GM19240 (cell line): ENCODE results near the gene HMGB3.
"Not testable (repeated sequence)": the region's sequence is repeated elsewhere in the genome, so short reads cannot be mapped to it uniquely, and the experiment has no call there.

Source experiments
- DNase-seq: peaks from one replicate; pipeline ENCODE4 v3.0.0; 2011; ENCODE audit warnings: low spot score; ENCODE audit not compliant: insufficient read length

The HMGB3 gene

DNA sequence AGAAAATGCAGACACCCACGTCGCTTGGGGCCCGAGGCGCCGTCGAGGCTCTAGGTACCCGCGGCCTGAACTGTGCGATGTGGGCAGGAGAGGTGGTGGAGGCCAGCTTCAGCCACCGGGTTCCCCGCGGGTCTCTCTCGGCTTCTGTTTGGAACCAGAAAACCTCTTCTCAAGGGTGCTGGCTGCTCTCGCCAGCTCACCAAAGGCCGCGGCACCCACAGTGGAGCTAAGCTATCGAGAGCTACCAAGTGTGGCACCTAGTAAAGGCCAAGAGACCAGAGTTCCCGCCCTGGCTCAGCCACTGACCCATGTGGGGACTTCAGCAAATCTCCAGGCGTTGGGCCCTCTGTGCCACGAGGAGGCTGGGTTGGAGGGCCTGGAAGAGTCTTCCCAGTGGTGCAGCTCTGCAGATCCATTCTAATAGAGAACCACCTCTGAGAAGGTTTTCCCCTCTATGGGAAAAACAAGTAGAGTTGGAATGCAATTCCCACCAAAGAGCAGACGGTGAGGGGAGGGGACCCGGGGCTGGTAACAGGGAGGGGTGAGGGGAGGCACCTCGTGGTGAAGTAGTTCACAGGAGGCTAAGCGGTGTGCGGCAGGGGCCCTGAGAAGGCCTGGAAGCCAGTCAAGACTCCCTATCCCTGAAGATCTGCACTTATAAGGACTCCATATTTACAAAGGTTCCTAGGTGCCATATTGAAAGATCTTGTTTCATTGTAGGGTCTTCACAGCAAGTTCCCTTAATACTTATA, 5.5 kb upstream of the HMGB3 start:
- DNase-seq: no peak

DNA sequence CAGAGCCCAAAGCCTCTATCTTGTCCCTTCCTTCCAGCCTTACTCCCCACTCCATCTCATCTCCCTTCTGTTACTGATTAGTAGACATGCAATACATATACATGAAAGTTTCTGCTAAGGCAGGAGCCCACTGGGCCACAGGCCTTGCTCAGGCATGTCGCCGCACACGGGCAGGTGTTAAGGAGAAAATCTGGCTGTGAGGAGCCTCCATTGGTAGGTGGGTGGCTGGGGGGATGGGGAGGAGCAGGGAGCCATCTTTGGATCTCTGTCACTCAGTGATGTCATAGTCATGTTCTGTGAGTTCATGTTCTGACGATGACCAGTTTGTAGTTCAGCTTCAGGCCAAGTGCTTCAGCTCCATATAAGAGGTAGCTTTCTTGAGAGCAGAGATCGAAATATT, 2.9 kb upstream of the HMGB3 start:
- DNase-seq: no peak

DNA sequence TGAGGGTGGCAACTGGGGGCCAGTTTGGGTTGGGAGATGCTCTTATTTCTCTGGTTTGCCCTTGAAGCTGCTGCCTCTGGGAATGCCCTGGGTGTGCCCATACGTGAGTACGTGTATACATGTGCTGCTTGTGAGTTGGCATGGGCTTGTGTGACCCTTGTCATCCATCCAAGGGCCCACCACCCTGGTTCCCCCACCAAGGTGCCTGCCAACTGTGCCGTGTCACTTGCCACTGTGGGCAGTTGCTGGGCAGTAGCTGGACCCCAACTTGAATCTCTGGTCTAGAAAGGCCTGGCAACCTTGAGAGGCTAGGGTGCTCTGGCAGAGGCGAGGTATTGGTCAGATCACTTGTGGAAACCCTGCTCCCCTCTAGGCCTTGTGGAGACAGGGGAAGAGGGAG, 2.4 kb upstream of the HMGB3 start:
- DNase-seq: no peak

DNA sequence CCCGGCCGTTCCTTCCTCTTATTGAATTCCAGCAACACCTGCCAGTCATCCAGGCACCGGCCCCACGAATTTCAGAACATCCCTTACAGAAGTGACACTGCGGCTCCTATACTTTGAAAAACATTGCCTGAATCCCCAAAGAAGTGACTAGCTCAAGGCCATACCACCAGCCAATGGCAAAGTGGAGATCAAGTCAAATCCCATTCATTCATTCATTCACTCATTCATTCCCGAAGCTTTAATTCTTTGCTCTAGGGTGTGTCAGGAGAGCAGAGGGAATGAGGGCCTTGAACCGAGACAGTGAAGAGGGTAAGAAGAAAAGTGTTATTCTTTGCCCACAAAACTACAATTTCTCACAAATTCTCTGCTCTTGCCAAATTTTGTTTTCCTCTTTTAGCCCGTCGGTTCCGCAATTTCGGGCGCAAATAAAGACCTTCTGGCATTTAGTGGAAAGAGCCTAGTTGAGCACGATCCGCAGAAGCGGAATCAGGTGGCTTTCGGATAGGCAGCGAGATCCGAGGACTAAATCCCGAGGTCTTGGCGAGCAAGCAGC, 824 bp upstream of the HMGB3 start:
- DNase-seq: no peak

DNA sequence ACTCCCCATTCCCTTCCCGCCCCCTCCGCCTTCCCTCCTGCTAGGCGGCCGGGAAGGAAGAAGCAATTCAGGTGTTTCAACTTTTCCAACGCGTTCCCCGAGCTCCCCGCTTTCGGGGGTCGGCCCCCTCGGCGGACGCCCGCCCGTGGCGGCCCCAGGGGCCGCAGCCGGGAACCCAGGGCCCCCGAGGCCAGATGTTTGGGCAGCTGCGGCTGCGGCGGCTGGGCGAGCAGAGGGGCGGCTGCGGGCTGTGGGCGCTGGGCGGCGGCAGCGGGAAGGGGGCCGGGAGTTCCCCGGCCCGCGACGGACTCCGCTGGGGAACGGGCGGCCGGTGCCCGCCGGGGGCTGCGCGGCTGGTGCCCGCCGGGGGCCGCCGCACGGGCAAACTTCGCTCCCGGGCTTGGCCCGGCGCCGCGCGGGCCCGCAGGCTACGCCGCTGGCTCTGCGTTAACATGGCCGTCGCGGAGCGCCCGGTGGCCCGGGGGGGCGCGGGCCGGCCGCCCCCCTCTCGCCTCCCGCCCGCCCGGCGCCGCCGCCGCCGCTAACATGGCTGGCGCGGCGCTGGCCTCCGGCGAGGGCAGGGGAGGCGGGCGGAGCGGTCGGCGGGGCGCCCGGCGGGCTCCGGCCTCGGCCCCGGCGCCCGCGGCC, 510 bp downstream of the HMGB3 start:
- DNase-seq: no peak

DNA sequence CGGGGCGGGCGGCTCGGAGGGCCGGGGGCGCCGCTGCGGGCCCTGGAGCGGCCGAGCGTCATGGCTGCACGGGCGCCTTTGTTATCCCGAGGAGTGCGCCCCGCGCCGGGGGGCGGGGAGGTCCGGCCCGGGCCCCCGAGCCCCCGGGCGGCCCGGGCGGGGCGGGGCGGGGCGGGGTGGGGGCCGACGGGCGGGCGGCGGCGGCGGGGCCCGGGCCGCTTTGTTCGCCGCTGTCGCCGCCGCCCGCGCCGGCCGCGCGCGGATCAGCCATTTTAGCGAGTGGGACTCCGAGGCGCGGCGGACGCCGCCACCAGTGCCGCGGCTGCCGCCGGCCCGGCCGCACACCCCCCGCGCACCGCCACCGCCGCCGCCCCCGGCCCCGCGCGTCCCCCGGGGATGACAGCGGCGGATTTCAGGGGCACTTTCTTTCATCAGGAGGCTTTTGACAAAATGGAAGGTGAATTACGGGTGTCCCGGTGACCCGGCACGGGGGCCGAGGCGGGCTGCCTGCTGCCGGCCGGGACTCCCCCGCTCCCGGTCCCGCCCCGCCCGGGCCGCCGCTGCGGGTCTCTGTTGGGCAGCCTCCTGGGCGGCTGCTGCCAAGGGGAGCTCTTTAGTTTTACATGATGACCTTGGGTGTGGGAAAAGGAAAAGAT, 1.2 kb downstream of the HMGB3 start:
- no peak for DNase-seq

DNA sequence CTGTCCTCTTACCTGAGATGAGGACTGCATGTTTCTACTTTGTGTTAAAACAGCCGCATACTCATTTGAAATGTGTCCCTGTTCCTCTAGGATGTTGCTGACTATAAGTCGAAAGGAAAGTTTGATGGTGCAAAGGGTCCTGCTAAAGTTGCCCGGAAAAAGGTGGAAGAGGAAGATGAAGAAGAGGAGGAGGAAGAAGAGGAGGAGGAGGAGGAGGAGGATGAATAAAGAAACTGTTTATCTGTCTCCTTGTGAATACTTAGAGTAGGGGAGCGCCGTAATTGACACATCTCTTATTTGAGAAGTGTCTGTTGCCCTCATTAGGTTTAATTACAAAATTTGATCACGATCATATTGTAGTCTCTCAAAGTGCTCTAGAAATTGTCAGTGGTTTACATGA, 4.6 kb downstream of the HMGB3 start:
- DNase-seq: not testable (repeated sequence)

DNA sequence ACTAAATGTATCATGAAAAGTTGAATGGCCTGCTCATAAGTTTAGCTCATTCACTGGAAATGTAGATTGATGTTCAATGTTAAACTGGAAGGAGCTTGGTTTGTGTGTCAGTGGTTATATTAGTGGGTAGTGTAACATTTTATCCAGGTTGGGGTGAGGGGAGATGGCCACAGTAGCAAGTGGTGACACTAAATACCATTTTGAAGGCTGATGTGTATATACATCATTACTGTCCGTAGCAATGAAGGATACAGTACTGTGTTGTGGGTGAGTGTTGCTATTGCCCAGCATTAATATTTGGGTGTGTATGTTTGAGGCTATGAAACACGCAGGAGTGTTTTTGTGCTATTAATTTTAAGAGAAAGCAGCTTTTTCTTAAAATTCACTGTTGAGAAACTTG, 6.3 kb downstream of the HMGB3 start:
- no peak for DNase-seq

DNA sequence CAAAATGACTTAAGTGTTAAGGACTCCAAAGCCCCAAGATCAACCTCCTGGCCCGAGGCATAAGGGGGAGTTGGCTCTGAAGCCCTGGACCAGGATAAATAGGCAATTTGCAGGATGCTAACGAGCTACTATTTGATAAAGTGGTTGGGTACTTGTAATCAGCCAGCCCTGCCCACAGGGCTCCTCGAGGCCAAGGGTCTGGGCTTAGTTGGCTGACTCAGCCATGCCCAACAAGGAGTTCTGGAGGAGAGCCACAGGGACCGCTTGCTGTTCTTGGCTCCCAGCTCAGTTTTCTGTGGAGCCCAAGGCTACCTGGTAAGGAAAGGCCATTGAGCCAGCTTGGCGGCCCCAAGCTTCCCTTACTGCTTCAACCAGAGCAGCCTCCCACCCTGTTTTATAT, 7.8 kb downstream of the HMGB3 start:
- no peak for DNase-seq

DNA sequence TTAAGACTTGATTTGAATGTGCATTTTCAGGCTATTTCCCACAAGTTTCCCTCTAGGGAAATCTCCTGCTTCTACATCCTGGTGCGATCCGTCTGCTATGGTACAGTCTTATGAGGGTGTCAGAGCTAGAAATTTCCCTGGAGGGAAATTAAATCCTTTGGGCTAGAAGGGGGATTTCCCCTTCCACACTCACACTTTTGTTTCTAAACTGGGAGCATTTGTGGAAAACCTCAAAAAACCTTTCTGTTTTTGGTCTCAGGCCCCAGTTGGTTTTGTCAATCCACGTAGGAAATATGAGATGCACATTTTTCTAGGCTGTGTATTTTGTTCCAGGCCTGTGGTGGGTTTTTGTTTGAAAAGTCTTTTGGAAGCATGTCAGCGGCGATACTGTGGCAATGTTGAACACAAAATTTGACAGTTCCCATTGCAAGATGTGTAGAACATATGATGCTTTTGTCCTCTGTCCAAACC, 17.8 kb downstream of the HMGB3 start:
- DNase-seq: no peak

DNA sequence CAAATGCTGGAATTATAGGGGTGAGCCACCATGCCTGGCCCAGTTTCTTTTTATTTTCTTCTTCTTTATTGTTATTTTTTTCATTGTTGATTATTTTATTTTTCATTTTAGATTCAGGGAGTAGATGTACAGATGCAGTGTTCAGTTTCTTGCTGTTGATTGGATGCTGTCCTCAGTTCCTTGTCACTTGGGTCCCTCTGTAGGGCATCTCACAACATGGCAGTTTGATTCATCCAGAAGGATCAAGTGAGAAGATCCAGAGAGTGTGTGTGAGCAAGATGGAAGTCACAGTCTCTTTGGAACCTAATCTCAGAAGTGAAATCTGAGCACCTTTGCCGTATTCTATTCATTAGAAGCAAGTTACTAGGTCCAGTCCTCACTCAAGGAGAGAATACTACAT, 20.9 kb downstream of the HMGB3 start:
- DNase-seq: no peak

DNA sequence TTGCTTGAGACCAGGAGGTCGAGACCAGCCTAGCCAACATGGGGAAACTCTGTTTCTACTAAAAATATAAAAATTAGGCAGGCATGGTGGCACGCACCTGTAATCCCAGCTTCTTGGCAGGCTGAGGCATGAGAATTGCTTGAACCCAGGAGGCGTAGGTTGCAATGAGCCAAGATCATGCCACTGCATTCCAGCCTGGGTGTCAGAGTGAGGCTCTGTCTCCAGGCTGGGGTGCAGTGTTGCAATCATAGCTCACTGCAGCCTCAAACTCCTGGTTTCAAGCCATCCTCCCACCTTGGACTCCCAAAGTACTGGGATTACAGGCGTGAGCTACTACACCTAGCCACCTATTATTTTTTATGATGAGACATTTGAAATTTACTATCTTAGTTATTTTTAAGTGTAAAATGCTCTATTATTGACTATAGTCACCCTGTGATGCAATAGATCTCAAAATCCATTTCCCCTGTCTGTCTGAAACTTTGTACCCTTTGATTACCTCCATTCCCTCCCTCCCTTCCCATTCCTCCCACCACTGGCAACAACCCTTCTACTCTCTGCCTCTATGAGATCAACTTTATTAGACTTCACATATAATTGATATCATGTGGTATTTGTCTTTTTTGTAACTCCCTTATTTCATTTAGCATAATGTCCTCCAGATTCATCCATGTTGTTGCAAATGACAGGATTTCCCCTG, 23.4 kb downstream of the HMGB3 start:
- no peak for DNase-seq

DNA sequence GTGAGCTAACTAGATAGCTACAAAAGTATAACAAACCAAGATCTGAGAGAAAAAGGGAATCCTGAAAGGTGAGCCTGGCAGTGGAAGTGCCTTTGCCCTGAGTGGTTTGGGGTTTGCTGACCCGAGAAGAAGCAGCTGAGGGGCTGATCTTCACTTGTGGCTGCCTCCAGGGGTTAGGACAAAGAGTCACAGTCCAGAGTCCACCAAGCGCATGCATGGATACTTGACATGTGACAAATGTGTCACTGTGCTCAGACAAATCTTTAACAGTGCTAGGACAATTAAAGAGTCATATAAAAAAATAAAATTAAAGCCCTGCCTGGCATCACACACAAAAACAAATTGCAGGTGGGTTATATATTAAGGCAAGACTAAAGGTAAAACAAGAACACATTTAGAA, 26.4 kb downstream of the HMGB3 start:
- DNase-seq: no peak

DNA sequence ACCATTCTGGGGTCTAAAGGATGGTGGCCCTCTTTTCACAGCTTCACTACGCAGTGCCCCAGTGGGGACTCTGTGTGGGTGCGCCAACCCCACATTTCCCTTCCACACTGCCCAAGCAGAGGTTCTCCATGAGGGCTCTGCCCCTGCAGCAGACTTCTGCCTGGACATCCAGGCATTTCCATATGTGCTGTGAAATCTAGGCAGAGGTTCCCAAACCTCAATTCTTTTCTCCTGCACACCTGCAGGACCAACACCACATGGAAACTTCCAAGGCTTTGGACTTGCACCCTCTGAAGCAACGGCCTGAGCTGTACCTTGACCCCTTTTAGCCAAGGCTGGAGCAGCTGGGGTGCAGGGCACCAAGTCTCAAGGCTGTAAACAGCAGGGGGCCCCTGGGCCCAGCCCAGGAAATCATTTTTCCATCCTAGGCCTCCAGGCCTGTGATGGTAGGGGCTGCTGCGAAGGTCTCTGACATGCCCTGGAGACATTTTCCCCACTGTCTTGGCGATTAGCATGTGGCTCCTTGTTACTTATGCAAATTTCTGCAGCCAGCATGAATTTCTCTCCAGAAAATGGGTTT, 30.1 kb downstream of the HMGB3 start:
- DNase-seq: no peak

DNA sequence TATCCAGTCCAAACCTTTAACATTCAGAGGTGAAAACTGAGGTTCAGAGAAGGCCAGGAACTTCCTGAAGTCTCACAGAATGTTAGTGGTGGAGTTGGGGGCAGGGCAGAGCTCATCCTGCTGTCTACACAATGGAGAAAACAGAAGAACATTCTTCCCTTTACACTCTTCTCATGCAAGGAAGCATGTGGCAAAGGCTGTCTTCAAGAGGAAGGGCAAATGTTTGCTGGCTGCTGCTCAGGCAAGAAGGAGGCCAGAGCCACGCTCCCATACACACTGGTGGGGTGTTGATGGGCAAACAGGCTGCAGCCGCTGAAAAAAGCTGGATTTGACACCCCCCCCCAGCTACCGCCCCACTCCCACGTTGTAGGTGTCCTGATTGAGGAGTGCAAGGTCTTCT, 32.5 kb downstream of the HMGB3 start:
- no peak for DNase-seq

DNA sequence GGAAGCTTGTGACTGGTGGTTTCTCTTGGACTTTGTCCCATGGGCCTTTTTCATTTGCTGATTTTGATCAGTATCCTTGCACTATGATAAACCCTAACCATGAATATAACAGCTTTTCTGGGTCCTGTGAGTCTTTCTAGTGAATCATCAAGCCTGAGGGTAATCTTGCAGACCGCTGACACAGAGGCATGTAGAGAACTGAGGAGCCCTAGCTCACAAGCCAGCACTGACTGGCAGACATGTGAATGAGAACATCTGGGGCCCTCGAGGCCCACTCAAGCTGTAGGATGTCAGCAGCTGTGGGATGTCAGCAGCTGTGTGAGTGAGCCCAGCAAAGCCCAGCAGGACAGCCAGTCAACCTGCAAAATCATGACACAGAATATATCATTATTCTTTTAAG, 36.7 kb downstream of the HMGB3 start:
- no peak for DNase-seq

DNA sequence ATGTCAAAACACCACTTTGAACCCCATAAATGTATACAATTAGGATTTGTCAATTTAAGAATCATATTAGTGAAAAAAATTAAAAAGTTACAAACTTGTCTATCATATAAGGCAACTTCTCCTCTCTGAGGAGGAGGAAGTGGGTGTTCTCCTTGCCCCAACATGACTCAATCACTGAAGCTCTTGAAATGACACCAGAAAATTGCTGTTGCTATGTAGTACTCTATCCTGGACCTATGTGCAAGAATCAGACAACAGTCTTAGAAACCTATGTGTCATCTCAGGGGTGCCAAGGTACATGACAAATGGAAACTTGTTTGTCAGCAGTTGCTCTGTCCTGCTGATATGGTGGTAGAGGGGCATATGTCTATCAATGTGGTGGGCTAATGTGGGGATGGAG, 47.7 kb downstream of the HMGB3 start:
- DNase-seq: no peak

DNA sequence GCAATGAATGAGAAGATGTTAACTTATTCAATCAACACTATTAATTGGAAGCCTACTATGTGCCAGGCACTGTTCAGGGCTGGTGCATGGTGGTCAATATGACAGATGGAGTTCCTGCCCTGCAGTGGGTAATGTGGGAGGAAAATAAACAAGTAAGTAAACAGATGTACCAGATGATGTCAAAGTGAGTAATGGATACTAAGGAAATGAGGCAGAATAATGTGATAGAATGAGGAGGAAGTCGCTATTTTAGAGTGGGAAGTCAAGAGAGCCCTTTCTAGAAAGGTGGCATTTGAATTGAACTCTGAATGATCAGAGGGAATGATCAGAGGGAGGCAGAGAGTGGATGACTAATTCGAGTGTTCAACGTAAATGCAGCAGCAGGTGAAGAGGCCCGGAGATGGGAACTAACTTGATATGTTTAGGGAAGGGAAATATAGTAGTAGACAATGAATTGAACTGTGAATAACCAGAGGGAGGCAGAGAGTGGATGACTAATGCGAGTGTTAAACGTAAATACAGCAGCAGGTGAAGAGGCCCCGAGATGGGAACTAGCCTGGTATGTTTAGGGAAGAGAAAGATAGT, 48.3 kb downstream of the HMGB3 start:
- DNase-seq: no peak

DNA sequence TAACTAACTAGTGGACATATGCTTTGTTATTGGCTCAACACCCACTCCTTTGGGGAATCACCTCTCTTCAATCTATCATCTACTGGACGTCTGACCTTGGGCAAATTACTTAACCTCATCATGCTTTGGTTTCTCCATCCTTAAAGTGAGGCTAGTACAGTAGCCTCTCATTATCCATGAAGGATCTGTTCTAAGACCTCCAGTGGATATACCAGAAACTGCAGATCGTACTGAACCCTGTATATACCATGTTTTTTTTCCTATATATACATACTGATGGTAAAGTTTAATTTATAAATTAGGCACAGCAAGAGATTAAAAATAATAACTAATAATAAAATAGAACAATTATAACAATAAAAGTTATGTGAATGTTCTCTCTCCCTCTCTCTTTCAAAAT, 56.2 kb downstream of the HMGB3 start:
- DNase-seq: no peak
